HCT116 (cell line): Measurements from ENCODE around the gene GLRA2.

Source experiments
- CBX3 ChIP-seq: IDR thresholded peaks from 2 replicates; pipeline ENCODE4 v1.6.1; 2012; ENCODE audit warnings: low read depth
- CEBPB ChIP-seq: IDR thresholded peaks from 2 replicates; pipeline ENCODE4 v1.6.1; 2012; ENCODE audit warnings: low read depth
- EGR1 ChIP-seq: IDR thresholded peaks from 2 replicates; pipeline ENCODE4 v1.6.1; 2012; ENCODE audit warnings: low read depth
- EZH2 ChIP-seq: fragments of 200-600 bp; sonication (generic); IDR thresholded peaks from 2 replicates; pipeline ENCODE4 v1.6.1; 2017; ENCODE audit warnings: antibody characterized with exemption, mixed run types
- JUND ChIP-seq: IDR thresholded peaks from 2 replicates; pipeline ENCODE4 v1.6.1; 2012
- POLR2A ChIP-seq: IDR thresholded peaks from 2 replicates; pipeline ENCODE4 v1.7.0; 2011; ENCODE audit warnings: borderline replicate concordance; ENCODE audit not compliant: insufficient read depth, insufficient read length; ENCODE audit errors: extremely low read depth
- POLR2AphosphoS5 ChIP-seq: IDR thresholded peaks from 2 replicates; pipeline ENCODE4 v1.6.1; 2011; ENCODE audit warnings: mild to moderate bottlenecking, low read depth, low read length, moderate library complexity
- RAD21 ChIP-seq: IDR thresholded peaks from 2 replicates; pipeline ENCODE4 v1.6.1; 2012; ENCODE audit warnings: low read depth, mild to moderate bottlenecking
- TCF7L2 ChIP-seq: IDR thresholded peaks from 2 replicates; pipeline ENCODE4 v1.7.0; 2011; ENCODE audit warnings: borderline replicate concordance, inconsistent platforms; ENCODE audit not compliant: insufficient read depth, insufficient read length; ENCODE audit errors: extremely low read depth
- YY1 ChIP-seq: IDR thresholded peaks from 2 replicates; pipeline ENCODE4 v1.6.1; 2011; ENCODE audit warnings: low read length, low read depth, moderate library complexity, mild to moderate bottlenecking; ENCODE audit not compliant: insufficient replicate concordance; ENCODE audit errors: extremely low read depth
- ZNF274 ChIP-seq: fragments of 200-500 bp; sonication (Bioruptor generic); IDR thresholded peaks from 2 replicates; pipeline ENCODE4 v1.6.1; 2014; ENCODE audit warnings: mild to moderate bottlenecking, low read depth, low read length, inconsistent platforms
- TF ChIP-seq, protein P1 (sequence below): IDR thresholded peaks from 2 replicates; pipeline ENCODE4 v1.6.1; 2011; ENCODE audit warnings: mild to moderate bottlenecking, low read length, moderate library complexity; ENCODE audit not compliant: insufficient replicate concordance; ENCODE audit errors: extremely low read depth
- TF ChIP-seq, protein P2 (sequence below), 3 experiments: fragments of 200-600 bp in 1 of 3; sonication (generic) in 1 of 3; IDR thresholded peaks in 2 of 3; conservative IDR thresholded peaks in 1 of 3; 2 replicates each; pipeline ENCODE4 v1.5.1; 2012 to 2017; ENCODE audit warnings: low read depth in 2 of 3, low read length in 2 of 3, antibody characterized with exemption in 1 of 3, borderline replicate concordance in 1 of 3, control low read depth in 1 of 3, mild to moderate bottlenecking in 1 of 3, mixed read lengths in 1 of 3, mixed run types in 1 of 3, moderate library complexity in 1 of 3; ENCODE audit not compliant: insufficient read depth in 1 of 3

DNA sequence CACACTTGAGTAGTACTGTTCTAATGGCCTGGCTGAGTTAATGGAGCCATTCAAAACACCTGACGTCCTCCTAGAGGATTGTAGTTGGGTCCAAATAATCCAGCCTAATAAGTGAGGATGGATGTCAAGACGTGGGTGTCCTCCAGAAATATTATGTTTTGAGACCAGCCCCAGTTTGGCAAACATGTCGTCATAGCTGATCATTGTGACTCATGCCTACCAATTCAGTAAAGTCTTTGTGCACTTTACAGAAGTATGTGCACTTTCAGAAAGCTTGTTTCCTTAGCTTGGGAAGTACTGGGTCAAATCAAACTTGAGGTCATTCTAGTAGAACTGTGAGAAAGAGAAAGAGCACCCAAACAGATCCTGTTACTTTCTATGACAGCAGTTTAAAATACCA, 37.6 kb upstream of the GLRA2 start:
- TF ChIP-seq, protein P1, sequence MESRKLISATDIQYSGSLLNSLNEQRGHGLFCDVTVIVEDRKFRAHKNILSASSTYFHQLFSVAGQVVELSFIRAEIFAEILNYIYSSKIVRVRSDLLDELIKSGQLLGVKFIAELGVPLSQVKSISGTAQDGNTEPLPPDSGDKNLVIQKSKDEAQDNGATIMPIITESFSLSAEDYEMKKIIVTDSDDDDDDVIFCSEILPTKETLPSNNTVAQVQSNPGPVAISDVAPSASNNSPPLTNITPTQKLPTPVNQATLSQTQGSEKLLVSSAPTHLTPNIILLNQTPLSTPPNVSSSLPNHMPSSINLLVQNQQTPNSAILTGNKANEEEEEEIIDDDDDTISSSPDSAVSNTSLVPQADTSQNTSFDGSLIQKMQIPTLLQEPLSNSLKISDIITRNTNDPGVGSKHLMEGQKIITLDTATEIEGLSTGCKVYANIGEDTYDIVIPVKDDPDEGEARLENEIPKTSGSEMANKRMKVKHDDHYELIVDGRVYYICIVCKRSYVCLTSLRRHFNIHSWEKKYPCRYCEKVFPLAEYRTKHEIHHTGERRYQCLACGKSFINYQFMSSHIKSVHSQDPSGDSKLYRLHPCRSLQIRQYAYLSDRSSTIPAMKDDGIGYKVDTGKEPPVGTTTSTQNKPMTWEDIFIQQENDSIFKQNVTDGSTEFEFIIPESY = no peak
- TF ChIP-seq, protein P2, sequence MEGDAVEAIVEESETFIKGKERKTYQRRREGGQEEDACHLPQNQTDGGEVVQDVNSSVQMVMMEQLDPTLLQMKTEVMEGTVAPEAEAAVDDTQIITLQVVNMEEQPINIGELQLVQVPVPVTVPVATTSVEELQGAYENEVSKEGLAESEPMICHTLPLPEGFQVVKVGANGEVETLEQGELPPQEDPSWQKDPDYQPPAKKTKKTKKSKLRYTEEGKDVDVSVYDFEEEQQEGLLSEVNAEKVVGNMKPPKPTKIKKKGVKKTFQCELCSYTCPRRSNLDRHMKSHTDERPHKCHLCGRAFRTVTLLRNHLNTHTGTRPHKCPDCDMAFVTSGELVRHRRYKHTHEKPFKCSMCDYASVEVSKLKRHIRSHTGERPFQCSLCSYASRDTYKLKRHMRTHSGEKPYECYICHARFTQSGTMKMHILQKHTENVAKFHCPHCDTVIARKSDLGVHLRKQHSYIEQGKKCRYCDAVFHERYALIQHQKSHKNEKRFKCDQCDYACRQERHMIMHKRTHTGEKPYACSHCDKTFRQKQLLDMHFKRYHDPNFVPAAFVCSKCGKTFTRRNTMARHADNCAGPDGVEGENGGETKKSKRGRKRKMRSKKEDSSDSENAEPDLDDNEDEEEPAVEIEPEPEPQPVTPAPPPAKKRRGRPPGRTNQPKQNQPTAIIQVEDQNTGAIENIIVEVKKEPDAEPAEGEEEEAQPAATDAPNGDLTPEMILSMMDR (IDR thresholded peaks at IDR 0.05 in 2 of 3, conservative IDR thresholded peaks at IDR 0.05 in 1 of 3; ENCODE audit: borderline replicate concordance in 1 of 3, insufficient read depth in 1 of 3, low read depth in 2 of 3, low read length in 2 of 3) = no peak
- TF ChIP-seq YY1 = no peak
- no peak for TF ChIP-seq JUND
- no peak for TF ChIP-seq POLR2A
- no peak for TF ChIP-seq POLR2AphosphoS5
- no peak for TF ChIP-seq CBX3
- TF ChIP-seq CEBPB = no peak
- no peak for TF ChIP-seq EGR1
- TF ChIP-seq TCF7L2 = no peak
- no peak for TF ChIP-seq EZH2
- TF ChIP-seq RAD21 = no peak
- TF ChIP-seq ZNF274 = no peak
